ENCODE measurements around the gene FBXW12. TPM values are rescaled to one million over a fixed set of nuclear protein-coding genes. Genes with fewer than 3 reads are reported as not detected.

The FBXW12 gene
- total RNA-seq, 1 donor from 2014 or later: not detected

GRCh38 chr3:48423883-48424695 lies 52.1 kb downstream of the FBXW12 start:
- DNase-seq (ENCODE audit: low spot score): no peak
- Mint-ChIP-seq H3K27me3 (ENCODE audit: insufficient read depth) (peaks cover 19% of the 10 kb centered on the region), H3K27ac (no peak overlapping the region), H3K9me3 (no peaks in the 10 kb centered on the region), H3K4me1 (ENCODE audit: low read depth) (no peaks in the 10 kb centered on the region), H3K36me3 (ENCODE audit: low read depth) (no peaks in the 10 kb centered on the region), H3K4me3 (no peak overlapping the region)
- intact Hi-C loops (cut with micrococcal nuclease): no loop called here

GRCh38 chr3:48425281-48425812 lies 53.3 kb downstream of the FBXW12 start:
- H3K36me3 Mint-ChIP-seq (ENCODE audit: low read depth): no peaks in the 10 kb centered on the region
- H3K9me3 Mint-ChIP-seq: no peaks in the 10 kb centered on the region
- no peak for DNase-seq (ENCODE audit: low spot score)
- no peak overlapping the region for H3K27ac Mint-ChIP-seq
- H3K27me3 Mint-ChIP-seq (ENCODE audit: insufficient read depth): peaks cover 19% of the 10 kb centered on the region
- H3K4me3 Mint-ChIP-seq: no peak overlapping the region
- H3K4me1 Mint-ChIP-seq (ENCODE audit: low read depth): peaks cover 4% of the 10 kb centered on the region
- intact Hi-C loops (cut with micrococcal nuclease): no loop called here

- Mint-ChIP-seq H3K27me3 (ENCODE audit: insufficient read depth) (peaks cover 19% of the 10 kb centered on the region), H3K27ac (no peak overlapping the region)
- intact Hi-C loops (cut with micrococcal nuclease): no loop called here
These were observed 54.4 kb downstream of the FBXW12 start for GRCh38 chr3:48426401-48426909.

DNA sequence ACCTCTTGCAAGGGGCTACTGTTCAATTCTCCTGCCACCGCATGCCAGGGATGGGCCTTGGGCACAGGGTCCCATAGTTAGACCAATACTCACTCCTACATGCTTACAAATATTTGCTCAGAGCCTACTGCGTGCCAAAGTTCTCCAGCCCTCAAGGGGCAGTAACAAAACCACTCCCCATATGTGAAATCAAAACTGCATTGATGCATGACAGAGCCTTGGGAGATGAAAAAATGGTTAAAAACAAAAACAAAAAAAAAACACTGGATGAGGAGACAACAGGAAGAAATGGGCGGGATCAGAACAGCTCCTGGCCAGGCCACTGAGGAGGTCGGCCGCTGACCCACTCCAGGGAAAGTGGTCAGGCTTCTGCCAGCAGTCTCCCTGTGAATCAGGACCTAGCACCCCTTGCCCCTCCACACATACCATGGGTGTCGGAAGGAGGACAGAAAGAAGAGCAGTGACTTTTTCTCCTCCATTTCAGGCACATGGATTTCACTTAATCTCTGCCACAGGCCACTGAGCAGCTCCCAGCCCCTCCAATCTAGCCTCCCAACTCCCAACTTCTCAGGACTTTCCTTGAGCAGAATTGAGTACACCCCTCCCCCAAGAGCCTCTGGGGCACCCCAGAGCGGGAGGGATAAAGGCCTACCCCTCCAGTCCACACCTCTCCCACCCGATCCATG lies 55.1 kb downstream of the FBXW12 start:
- Mint-ChIP-seq H3K4me1 (ENCODE audit: low read depth) (peaks cover 20% of the 10 kb centered on the region), H3K9me3 (no peaks in the 10 kb centered on the region), H3K36me3 (ENCODE audit: low read depth) (peaks cover 9% of the 10 kb centered on the region), H3K4me3 (no peak overlapping the region), H3K27ac (no peak overlapping the region), H3K27me3 (ENCODE audit: insufficient read depth) (peaks cover 19% of the 10 kb centered on the region)
- no peak for DNase-seq (ENCODE audit: low spot score)
- intact Hi-C loops (cut with micrococcal nuclease): no loop called here

More at GRCh38 chr3:48426401-48426909, 54.4 kb downstream of the FBXW12 start:
- Mint-ChIP-seq H3K4me1 (ENCODE audit: low read depth) (peaks cover 16% of the 10 kb centered on the region), H3K9me3 (no peaks in the 10 kb centered on the region), H3K4me3 (no peak overlapping the region), H3K36me3 (ENCODE audit: low read depth) (peaks cover 5% of the 10 kb centered on the region)
- DNase-seq (ENCODE audit: low spot score): no peak

DNA sequence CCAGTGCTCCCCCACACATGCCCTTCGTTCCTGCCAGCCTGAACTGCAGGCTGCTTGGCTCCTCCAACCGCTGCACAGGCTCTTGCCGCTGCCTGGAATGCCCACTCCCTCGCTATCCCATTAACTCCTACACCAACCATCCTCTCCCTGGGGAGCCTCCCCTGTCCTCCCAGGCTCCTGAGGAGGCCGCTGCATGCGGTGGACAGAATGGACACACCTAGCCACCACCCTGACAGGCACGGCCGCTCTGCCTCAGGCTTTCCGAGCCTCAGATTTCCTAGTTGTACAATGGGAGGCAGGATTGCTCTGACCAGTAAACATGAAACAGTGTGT lies 55.6 kb downstream of the FBXW12 start:
- Mint-ChIP-seq H3K27ac (no peak overlapping the region), H3K9me3 (no peaks in the 10 kb centered on the region), H3K4me3 (peak overlapping the region; percentile 65), H3K27me3 (ENCODE audit: insufficient read depth) (peaks cover 19% of the 10 kb centered on the region), H3K36me3 (ENCODE audit: low read depth) (peaks cover 13% of the 10 kb centered on the region), H3K4me1 (ENCODE audit: low read depth) (peaks cover 20% of the 10 kb centered on the region)
- intact Hi-C loops (cut with micrococcal nuclease): no loop called here
- DNase-seq (ENCODE audit: low spot score): no peak

GRCh38 chr3:48428088-48428571 lies 56.1 kb downstream of the FBXW12 start:
- Mint-ChIP-seq H3K9me3 (no peaks in the 10 kb centered on the region), H3K4me1 (ENCODE audit: low read depth) (peaks cover 20% of the 10 kb centered on the region), H3K36me3 (ENCODE audit: low read depth) (peaks cover 13% of the 10 kb centered on the region), H3K4me3 (peak overlapping the region; percentile 65), H3K27me3 (ENCODE audit: insufficient read depth) (peaks cover 18% of the 10 kb centered on the region), H3K27ac (no peak overlapping the region)
- no peak for DNase-seq (ENCODE audit: low spot score)
- intact Hi-C loops (cut with micrococcal nuclease): no loop called here

GRCh38 chr3:48428572-48429316 lies 56.7 kb downstream of the FBXW12 start:
- no peak for DNase-seq (ENCODE audit: low spot score)
- Mint-ChIP-seq H3K36me3 (ENCODE audit: low read depth) (peaks cover 13% of the 10 kb centered on the region), H3K9me3 (no peaks in the 10 kb centered on the region), H3K27me3 (ENCODE audit: insufficient read depth) (peaks cover 16% of the 10 kb centered on the region), H3K4me1 (ENCODE audit: low read depth) (peaks cover 20% of the 10 kb centered on the region), H3K27ac (no peak overlapping the region), H3K4me3 (peak overlapping the region; percentile 65)
- intact Hi-C loops (cut with micrococcal nuclease): no loop called here

DNA sequence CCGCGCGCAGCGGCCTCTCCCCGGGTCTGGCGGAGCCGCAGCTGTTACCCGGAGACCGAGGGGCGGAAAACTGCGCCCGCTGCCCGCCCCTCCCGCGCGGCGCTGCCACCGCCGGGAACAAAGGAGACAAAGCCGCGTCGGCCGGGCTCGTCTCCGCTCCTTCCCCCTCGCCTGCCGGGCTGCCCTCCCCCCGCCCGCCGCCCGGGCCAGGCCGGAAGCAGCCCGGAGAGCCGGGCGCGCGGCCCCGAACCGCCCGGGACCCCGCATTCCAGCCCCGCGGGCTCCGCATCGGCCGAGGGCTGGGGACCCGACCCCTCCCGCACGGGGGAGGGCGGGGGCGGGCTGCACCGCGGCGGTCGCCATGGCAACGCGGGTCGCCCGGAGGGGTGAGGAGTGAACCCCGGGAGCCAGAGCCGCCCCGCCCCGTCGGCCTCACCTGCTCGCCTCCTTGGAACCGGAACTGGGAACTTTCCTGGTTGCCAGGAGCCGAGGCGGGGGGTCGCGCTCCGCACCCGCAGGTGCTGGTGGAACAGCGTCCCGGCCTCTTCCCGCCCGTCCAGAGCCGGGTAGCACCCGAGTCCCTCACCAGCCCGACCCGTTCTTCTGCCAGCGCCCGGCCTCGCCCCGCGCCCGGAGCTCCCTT lies 57.4 kb downstream of the FBXW12 start:
- Mint-ChIP-seq H3K27me3 (ENCODE audit: insufficient read depth) (peaks cover 16% of the 10 kb centered on the region), H3K9me3 (no peaks in the 10 kb centered on the region), H3K36me3 (ENCODE audit: low read depth) (peaks cover 13% of the 10 kb centered on the region), H3K4me3 (peak overlapping the region; percentile 83), H3K27ac (no peak overlapping the region), H3K4me1 (ENCODE audit: low read depth) (peaks cover 20% of the 10 kb centered on the region)
- peak; percentile 50 for DNase-seq (ENCODE audit: low spot score)
- intact Hi-C loops (cut with micrococcal nuclease): no loop called here

DNA sequence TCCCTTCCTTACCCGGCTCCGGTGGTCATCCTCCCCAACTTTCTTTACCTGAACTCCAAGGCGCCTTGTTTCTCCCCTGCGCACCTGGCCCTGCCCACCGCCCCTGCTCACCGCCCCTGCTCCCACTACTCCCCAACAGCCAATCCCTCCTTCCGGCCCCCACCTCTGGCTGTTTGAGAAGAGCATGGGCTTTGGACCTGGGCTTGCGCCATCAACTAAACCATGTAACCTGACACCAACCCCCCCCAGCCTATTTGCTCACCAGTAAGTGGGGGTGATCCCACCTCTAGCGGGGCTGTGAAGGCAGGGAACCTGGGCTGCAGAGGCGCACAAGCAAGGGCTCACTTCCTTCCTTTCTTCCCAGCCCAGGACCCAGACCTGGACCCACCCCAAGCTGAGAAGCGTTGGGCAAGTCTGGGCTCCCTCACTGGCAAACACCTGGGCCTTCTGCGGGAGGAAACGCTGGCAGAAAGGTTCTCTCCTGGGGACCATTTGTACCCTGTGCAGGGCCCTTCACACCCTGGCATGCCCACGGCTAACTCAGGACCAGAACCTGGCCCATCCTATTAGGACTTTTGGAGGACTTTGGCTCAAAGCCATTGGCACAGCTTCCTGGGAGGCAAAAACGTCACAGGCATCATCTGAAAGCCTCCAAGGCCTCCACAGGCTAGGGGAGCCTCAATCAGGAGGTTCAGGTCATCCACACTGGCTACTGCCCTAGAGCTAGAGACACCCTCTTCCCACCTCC lies 58.1 kb downstream of the FBXW12 start, which contains the start of gene PLXNB1:
TSS of gene PLXNB1 (minus strand) at position 127 of the 748 bp plus-strand sequence. CDS start 5,475 bp downstream, outside the sequence.
- peaks cover 13% of the 10 kb centered on the region for H3K36me3 Mint-ChIP-seq (ENCODE audit: low read depth)
- no peak for DNase-seq (ENCODE audit: low spot score)
- intact Hi-C loops (cut with micrococcal nuclease): loop anchor here (1.0 kb wide), 1 partner anchor 10 kb away; the partner anchor contains the start of genes CCDC51 and TMA7
- H3K4me1 Mint-ChIP-seq (ENCODE audit: low read depth): peaks cover 20% of the 10 kb centered on the region
- H3K27ac Mint-ChIP-seq: peak within 1 kb of the TSS; percentile 44
- peaks cover 16% of the 10 kb centered on the region for H3K27me3 Mint-ChIP-seq (ENCODE audit: insufficient read depth)
- no peaks in the 10 kb centered on the region for H3K9me3 Mint-ChIP-seq
- H3K4me3 Mint-ChIP-seq: peak within 1 kb of the TSS; percentile 83

DNA sequence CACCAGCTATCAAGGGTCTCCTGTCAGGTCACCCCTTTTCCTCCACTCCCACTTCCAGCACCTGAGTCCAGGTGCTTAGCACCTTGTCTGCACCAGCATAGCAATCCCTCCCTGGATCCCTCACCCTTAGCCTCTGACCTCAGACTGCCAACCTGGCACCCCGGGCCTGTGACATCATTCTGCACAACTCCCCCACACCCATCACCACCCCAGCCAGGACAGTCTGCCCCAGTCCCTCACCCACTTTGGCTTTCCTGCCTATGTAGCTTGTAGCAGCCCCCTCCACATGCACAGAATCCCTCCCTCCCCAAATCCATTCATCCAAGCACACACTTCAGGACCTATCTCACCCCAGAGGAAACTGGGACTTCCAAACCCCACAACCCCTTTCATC lies 58.7 kb downstream of the FBXW12 start:
- intact Hi-C loops (cut with micrococcal nuclease): loop anchor here (1.0 kb wide), 1 partner anchor 10 kb away; the partner anchor contains the start of genes CCDC51 and TMA7
- H3K27ac Mint-ChIP-seq: peak overlapping the region; percentile 31
- H3K36me3 Mint-ChIP-seq (ENCODE audit: low read depth): peaks cover 13% of the 10 kb centered on the region
- no peaks in the 10 kb centered on the region for H3K9me3 Mint-ChIP-seq
- no peak for DNase-seq (ENCODE audit: low spot score)
- H3K4me1 Mint-ChIP-seq (ENCODE audit: low read depth): peaks cover 20% of the 10 kb centered on the region
- H3K27me3 Mint-ChIP-seq (ENCODE audit: insufficient read depth): peaks cover 16% of the 10 kb centered on the region
- peak overlapping the region; percentile 83 for H3K4me3 Mint-ChIP-seq

GRCh38 chr3:48431224-48432029 lies 59.4 kb downstream of the FBXW12 start:
- DNase-seq (ENCODE audit: low spot score): no peak
- H3K27me3 Mint-ChIP-seq (ENCODE audit: insufficient read depth): peaks cover 16% of the 10 kb centered on the region
- H3K27ac Mint-ChIP-seq: peak overlapping the region; percentile 5
- H3K36me3 Mint-ChIP-seq (ENCODE audit: low read depth): peaks cover 13% of the 10 kb centered on the region
- peaks cover 20% of the 10 kb centered on the region for H3K4me1 Mint-ChIP-seq (ENCODE audit: low read depth)
- H3K9me3 Mint-ChIP-seq: no peaks in the 10 kb centered on the region
- peak overlapping the region; percentile 83 for H3K4me3 Mint-ChIP-seq
- intact Hi-C loops (cut with micrococcal nuclease): no loop called here
